Mucosa of descending colon (tissue), 3 donors: ENCODE data around the gene NEBL. TPM values are rescaled to one million over a fixed set of nuclear protein-coding genes. Genes with fewer than 3 reads are reported as not detected.

Experiments
- ATAC-seq: fragments of 200-7000 bp; cut with Tn5 transposase; one replicate; pipeline ENCODE4 v1.9.1; 2020; ENCODE audit warnings: mild to moderate bottlenecking, moderate library complexity
- DNase-seq, 3 donors: peaks; one replicate each; pipeline ENCODE4 v3.0.0-alpha.2; 2020
- H3K36me3 ChIP-seq: fragments of 200-600 bp; one replicate; pipeline ENCODE4 v1.8.0; 2021; ENCODE audit warnings: low read depth, mild to moderate bottlenecking
- H3K4me1 ChIP-seq: fragments of 200-600 bp; one replicate; pipeline ENCODE4 v1.8.0; 2021; ENCODE audit warnings: low read depth, mild to moderate bottlenecking
- H3K4me3 ChIP-seq: fragments of 200-600 bp; one replicate; pipeline ENCODE4 v1.8.0; 2021; ENCODE audit warnings: mild to moderate bottlenecking
- H3K9me3 ChIP-seq: fragments of 200-600 bp; one replicate; pipeline ENCODE4 v1.8.0; 2021; ENCODE audit warnings: mild to moderate bottlenecking
- CTCF ChIP-seq: fragments of 200-600 bp; IDR thresholded peaks from one replicate; pipeline ENCODE4 v1.8.0; 2022; ENCODE audit warnings: antibody characterized with exemption, mild to moderate bottlenecking
- intact Hi-C, 2 donors: fragments of 100-400 bp; cut with DNase I in 1 of 2; cut with micrococcal nuclease in 1 of 2; formaldehyde crosslinking; loops; one replicate each; pipeline versions ENCODE4 v1.11.0 to v1.11.1; 2022; cut with DNase I, micrococcal nuclease
- total RNA-seq, 3 donors: library from RNA; stranded (reverse); fragmentation: NEBNext Ultra II Directional in 2 of 3; extraction: Animal tissue kit (Norgen Biotek cat#: 25700) in 2 of 3; gene quantifications; one replicate each; pipeline versions ENCODE4 v1.2.1 to v1.2.4, GENCODE V29; 2021 to 2023
- donor health status: DM: no; HTN: no; CAD: no; lungs with moderate emphysema.
- donor health status: DM: no; HTN: no; CAD: no.
- donor health status: DM: no; HTN: yes; CAD: no.

NEBL gene
- total RNA-seq, 3 donors from 2014 or later = 5.7 to 22.0 (median 14.7) TPM

- TF ChIP-seq CTCF = no peak
- no peak for DNase-seq
- no peak for ATAC-seq
- Histone ChIP-seq H3K9me3 (no peaks in the 10 kb centered on the region), H3K4me3 (no peak overlapping the region), H3K36me3 (no peaks in the 10 kb centered on the region), H3K4me1 (no peaks in the 10 kb centered on the region)
- intact Hi-C loops = no loop called here
Observed at GRCh38 chr10:20847512-20847911, 49.6 kb downstream of the NEBL start.

GRCh38 chr10:20846263-20846662, 50.8 kb downstream of the NEBL start:
- H3K36me3 ChIP-seq = no peaks in the 10 kb centered on the region
- intact Hi-C loops = no loop called here
- no peak for TF ChIP-seq CTCF
- H3K4me3 ChIP-seq = no peak overlapping the region
- DNase-seq (no peak), ATAC-seq (no peak)
- no peaks in the 10 kb centered on the region for H3K4me1 ChIP-seq
- H3K9me3 ChIP-seq = no peaks in the 10 kb centered on the region

- Histone ChIP-seq H3K9me3 (no peaks in the 10 kb centered on the region), H3K4me1 (no peaks in the 10 kb centered on the region), H3K36me3 (no peaks in the 10 kb centered on the region), H3K4me3 (no peak overlapping the region)
- intact Hi-C loops = no loop called here
- DNase-seq (no peak), ATAC-seq (no peak)
- TF ChIP-seq CTCF = no peak
Observed at GRCh38 chr10:20841419-20841818, 55.7 kb downstream of the NEBL start.

- H3K4me1 ChIP-seq = no peaks in the 10 kb centered on the region
- no peak for ATAC-seq
- intact Hi-C loops = no loop called here
- no peaks in the 10 kb centered on the region for H3K36me3 ChIP-seq
- H3K4me3 ChIP-seq = no peak overlapping the region
- no peak for TF ChIP-seq CTCF
- no peaks in the 10 kb centered on the region for H3K9me3 ChIP-seq
- DNase-seq = no peak
Observed at GRCh38 chr10:20839910-20840309, 57.2 kb downstream of the NEBL start.

GRCh38 chr10:20839141-20839540, 58.0 kb downstream of the NEBL start:
- no peaks in the 10 kb centered on the region for H3K36me3 ChIP-seq
- H3K9me3 ChIP-seq = no peaks in the 10 kb centered on the region
- no peak for ATAC-seq
- TF ChIP-seq CTCF = no peak
- H3K4me3 ChIP-seq = no peak overlapping the region
- no peaks in the 10 kb centered on the region for H3K4me1 ChIP-seq
- intact Hi-C loops = no loop called here
- no peak for DNase-seq

GRCh38 chr10:20836401-20836800, 60.7 kb downstream of the NEBL start:
- ATAC-seq (no peak), DNase-seq (no peak)
- intact Hi-C loops = no loop called here
- H3K36me3 ChIP-seq = no peaks in the 10 kb centered on the region
- H3K4me3 ChIP-seq = no peak overlapping the region
- no peaks in the 10 kb centered on the region for H3K4me1 ChIP-seq
- no peak for TF ChIP-seq CTCF
- H3K9me3 ChIP-seq = no peaks in the 10 kb centered on the region
